HepG2 (cell line): Measurements from ENCODE around the gene KAT6B. TPM values are rescaled to one million over a fixed set of nuclear protein-coding genes. Genes with fewer than 3 reads are reported as not detected.

Experiments
- ARHGAP35 ChIP-seq: sonication (generic); formaldehyde crosslinking; IDR thresholded peaks from 2 replicates; pipeline ENCODE4 v1.9.0; 2022; ENCODE audit warnings: mild to moderate bottlenecking, inconsistent platforms, moderate library complexity, missing genetic modification reagents, borderline replicate concordance
- ARID5B ChIP-seq: IDR thresholded peaks from 2 replicates; pipeline ENCODE4 v1.4.0; 2020; ENCODE audit warnings: mild to moderate bottlenecking, missing genetic modification reagents
- ASH2L ChIP-seq: fragments of 300-600, 200-600 bp; sonication (generic); IDR thresholded peaks from 2 replicates; pipeline ENCODE4 v1.7.0; 2017; ENCODE audit warnings: low read depth, mild to moderate bottlenecking, moderate library complexity, mixed read lengths, low read length; ENCODE audit not compliant: insufficient read length
- CEBPB ChIP-seq: IDR thresholded peaks from 2 replicates; pipeline ENCODE4 v1.6.1; 2011; ENCODE audit warnings: low read depth, low read length, improper control_type of control experiment, borderline replicate concordance
- CENPT ChIP-seq: sonication (generic); formaldehyde crosslinking; IDR thresholded peaks from 2 replicates; pipeline ENCODE4 v1.8.0; 2022; ENCODE audit warnings: low read depth, mild to moderate bottlenecking, moderate library complexity, missing genetic modification reagents
- ETS1 ChIP-seq: sonication (generic); formaldehyde crosslinking; IDR thresholded peaks from 2 replicates; pipeline ENCODE4 v1.4.0; 2020; ENCODE audit warnings: missing genetic modification reagents
- HMG20A ChIP-seq: IDR thresholded peaks from 2 replicates; pipeline ENCODE4 v1.6.1; 2016; ENCODE audit warnings: borderline replicate concordance
- JUNB ChIP-seq: sonication (generic); formaldehyde crosslinking; IDR thresholded peaks from 2 replicates; pipeline ENCODE4 v1.8.0; 2022; ENCODE audit warnings: missing genetic modification reagents, mild to moderate bottlenecking, borderline replicate concordance
- RFX5 ChIP-seq: IDR thresholded peaks from 2 replicates; pipeline ENCODE4 v1.6.1; 2011; ENCODE audit warnings: low read depth, low read length, improper control_type of control experiment
- SALL1 ChIP-seq: sonication (generic); formaldehyde crosslinking; IDR thresholded peaks from 2 replicates; pipeline ENCODE4 v1.8.0; 2022; ENCODE audit warnings: mild to moderate bottlenecking, missing genetic modification reagents
- SIX4 ChIP-seq: sonication (generic); formaldehyde crosslinking; IDR thresholded peaks from 2 replicates; pipeline ENCODE4 v1.4.0; 2020; ENCODE audit warnings: missing genetic modification reagents
- SP2 ChIP-seq: sonication (generic); formaldehyde crosslinking; IDR thresholded peaks from 2 replicates; pipeline ENCODE4 v1.5.1; 2020; ENCODE audit warnings: mild to moderate bottlenecking, missing genetic modification reagents
- ZNF331 ChIP-seq: sonication (generic); formaldehyde crosslinking; IDR thresholded peaks from 2 replicates; pipeline ENCODE4 v1.4.0; 2020; ENCODE audit warnings: missing genetic modification reagents
- ZNF580 ChIP-seq: IDR thresholded peaks from 2 replicates; pipeline ENCODE4 v1.6.1; 2016; ENCODE audit warnings: low read depth, borderline replicate concordance
- polyA plus RNA-seq, 8 experiments: library from polyadenylated mRNA; depleted of rRNA in 3 of 8; stranded (reverse) in 7 of 8; unstranded in 1 of 8; fragments of >200 nt; fragmentation: Illumina TruSeq in 4 of 8; extraction: Trizol in 4 of 8; gene quantifications; 2 replicates each; pipeline versions ENCODE4 v1.2.1 to v1.2.3, GENCODE V29; 2011 to 2016; ENCODE audit warnings: low read depth in 4 of 8, missing spikeins in 1 of 8, mixed read lengths in 1 of 8; ENCODE audit not compliant: insufficient read depth in 1 of 8
- total RNA-seq, 5 experiments: library from RNA; depleted of rRNA; stranded (reverse); fragments of >200 nt; fragmentation: Illumina TruSeq; extraction: Trizol; gene quantifications; 2 replicates each; pipeline ENCODE4 v1.2.3, GENCODE V29; 2016; ENCODE audit warnings: low read depth in 1 of 5
- TF ChIP-seq, protein P1 (sequence below): sonication (generic); formaldehyde crosslinking; IDR thresholded peaks from 2 replicates; pipeline ENCODE4 v1.4.0; 2020; ENCODE audit warnings: mild to moderate bottlenecking, missing genetic modification reagents
- TF ChIP-seq, protein P2 (sequence below): sonication (generic); formaldehyde crosslinking; IDR thresholded peaks from 2 replicates; pipeline ENCODE4 v1.5.0; 2020; ENCODE audit warnings: missing genetic modification reagents
- TF ChIP-seq, protein P3 (sequence below): sonication (generic); formaldehyde crosslinking; IDR thresholded peaks from 2 replicates; pipeline ENCODE4 v1.4.0; 2020; ENCODE audit warnings: low read depth, missing genetic modification reagents

The KAT6B gene
- total and polyA plus RNA-seq, 2 of the 13 experiments (the other 11 are each of a cell fraction or from before 2014, with no cell fraction given): 3.0 to 9.5 TPM

DNA sequence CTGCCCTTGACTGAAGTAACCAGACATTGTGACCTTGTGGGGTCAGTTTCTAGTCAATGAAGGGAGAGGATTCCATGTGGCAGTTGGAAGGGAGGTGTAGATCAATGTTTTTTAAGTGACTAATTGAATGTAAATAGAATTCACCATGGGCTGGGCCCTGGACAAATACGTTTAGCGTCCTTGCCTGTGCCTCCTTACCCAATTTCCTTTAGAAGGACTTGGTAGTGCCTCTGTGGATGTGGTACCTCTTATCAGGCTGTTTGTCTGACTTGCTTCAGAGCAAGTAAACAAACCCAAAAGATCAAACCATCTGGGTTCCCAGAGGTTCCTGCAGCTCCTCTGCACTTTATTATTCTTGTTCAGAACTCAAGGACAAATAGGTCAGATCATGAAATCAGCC, 4.3 kb upstream of the KAT6B start (continued):
- TF ChIP-seq, protein P1, sequence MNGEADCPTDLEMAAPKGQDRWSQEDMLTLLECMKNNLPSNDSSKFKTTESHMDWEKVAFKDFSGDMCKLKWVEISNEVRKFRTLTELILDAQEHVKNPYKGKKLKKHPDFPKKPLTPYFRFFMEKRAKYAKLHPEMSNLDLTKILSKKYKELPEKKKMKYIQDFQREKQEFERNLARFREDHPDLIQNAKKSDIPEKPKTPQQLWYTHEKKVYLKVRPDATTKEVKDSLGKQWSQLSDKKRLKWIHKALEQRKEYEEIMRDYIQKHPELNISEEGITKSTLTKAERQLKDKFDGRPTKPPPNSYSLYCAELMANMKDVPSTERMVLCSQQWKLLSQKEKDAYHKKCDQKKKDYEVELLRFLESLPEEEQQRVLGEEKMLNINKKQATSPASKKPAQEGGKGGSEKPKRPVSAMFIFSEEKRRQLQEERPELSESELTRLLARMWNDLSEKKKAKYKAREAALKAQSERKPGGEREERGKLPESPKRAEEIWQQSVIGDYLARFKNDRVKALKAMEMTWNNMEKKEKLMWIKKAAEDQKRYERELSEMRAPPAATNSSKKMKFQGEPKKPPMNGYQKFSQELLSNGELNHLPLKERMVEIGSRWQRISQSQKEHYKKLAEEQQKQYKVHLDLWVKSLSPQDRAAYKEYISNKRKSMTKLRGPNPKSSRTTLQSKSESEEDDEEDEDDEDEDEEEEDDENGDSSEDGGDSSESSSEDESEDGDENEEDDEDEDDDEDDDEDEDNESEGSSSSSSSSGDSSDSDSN: 0 out of 2 replicates have a peak, but pooled peaks have one; percentile 17
- TF ChIP-seq, protein P2, sequence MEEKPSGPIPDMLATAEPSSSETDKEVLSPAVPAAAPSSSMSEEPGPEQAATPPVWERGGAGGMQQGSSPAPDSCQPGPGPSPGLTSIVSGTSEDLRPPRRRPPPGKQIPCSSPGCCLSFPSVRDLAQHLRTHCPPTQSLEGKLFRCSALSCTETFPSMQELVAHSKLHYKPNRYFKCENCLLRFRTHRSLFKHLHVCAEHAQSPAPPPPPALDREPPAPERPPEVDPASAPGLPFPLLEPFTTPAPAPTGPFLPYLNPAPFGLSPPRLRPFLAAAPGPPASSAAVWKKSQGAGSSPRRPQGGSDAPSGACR (CRISPR knock-in tag): no peak
- no peak for TF ChIP-seq ETS1
- no peak for TF ChIP-seq SP2
- no peak for TF ChIP-seq RFX5
- TF ChIP-seq ASH2L: no peak
- no peak for TF ChIP-seq SIX4 (CRISPR knock-in tag)
- peak; percentile 44; the same call in 1 of the 2 replicates for TF ChIP-seq SALL1
- peak; percentile 56; the same call in 1 of the 2 replicates for TF ChIP-seq HMG20A (CRISPR knock-in tag)
- peak; percentile 37; the same call in 1 of the 2 replicates for TF ChIP-seq CEBPB
- TF ChIP-seq ARID5B (CRISPR knock-in tag): peak; percentile 87
- TF ChIP-seq CENPT (CRISPR knock-in tag): no peak
- TF ChIP-seq ZNF580 (CRISPR knock-in tag): no peak
- no peak for TF ChIP-seq ARHGAP35 (CRISPR knock-in tag)
- TF ChIP-seq, protein P3, sequence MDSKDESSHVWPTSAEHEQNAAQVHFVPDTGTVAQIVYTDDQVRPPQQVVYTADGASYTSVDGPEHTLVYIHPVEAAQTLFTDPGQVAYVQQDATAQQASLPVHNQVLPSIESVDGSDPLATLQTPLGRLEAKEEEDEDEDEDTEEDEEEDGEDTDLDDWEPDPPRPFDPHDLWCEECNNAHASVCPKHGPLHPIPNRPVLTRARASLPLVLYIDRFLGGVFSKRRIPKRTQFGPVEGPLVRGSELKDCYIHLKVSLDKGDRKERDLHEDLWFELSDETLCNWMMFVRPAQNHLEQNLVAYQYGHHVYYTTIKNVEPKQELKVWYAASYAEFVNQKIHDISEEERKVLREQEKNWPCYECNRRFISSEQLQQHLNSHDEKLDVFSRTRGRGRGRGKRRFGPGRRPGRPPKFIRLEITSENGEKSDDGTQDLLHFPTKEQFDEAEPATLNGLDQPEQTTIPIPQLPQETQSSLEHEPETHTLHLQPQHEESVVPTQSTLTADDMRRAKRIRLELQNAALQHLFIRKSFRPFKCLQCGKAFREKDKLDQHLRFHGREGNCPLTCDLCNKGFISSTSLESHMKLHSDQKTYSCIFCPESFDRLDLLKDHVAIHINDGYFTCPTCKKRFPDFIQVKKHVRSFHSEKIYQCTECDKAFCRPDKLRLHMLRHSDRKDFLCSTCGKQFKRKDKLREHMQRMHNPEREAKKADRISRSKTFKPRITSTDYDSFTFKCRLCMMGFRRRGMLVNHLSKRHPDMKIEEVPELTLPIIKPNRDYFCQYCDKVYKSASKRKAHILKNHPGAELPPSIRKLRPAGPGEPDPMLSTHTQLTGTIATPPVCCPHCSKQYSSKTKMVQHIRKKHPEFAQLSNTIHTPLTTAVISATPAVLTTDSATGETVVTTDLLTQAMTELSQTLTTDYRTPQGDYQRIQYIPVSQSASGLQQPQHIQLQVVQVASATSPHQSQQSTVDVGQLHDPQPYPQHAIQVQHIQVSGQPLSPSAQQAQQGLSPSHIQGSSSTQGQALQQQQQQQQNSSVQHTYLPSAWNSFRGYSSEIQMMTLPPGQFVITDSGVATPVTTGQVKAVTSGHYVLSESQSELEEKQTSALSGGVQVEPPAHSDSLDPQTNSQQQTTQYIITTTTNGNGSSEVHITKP (CRISPR knock-in tag): peak; percentile 84
- peak; percentile 41; the same call in 1 of the 2 replicates for TF ChIP-seq JUNB (CRISPR knock-in tag)
- TF ChIP-seq ZNF331 (CRISPR knock-in tag): peak; percentile 69
